C4-2B (cell line): ENCODE results near the gene LMF1.

ENCODE experiments used
- H3K27ac ChIP-seq: fragments of 450-650 bp; 2 replicates; pipeline ENCODE4 v1.5.1; 2017
- CTCF ChIP-seq: fragments of 450-650 bp; conservative IDR thresholded peaks from 2 replicates; pipeline ENCODE4 v1.5.1; 2017; ENCODE audit warnings: mild to moderate bottlenecking
- ZFX ChIP-seq: fragments of 450-650 bp; IDR thresholded peaks from 2 replicates; pipeline ENCODE4 v1.6.1; 2017

The LMF1 gene

GRCh38 chr16:937311-937710 is 33.5 kb downstream of the LMF1 start:
- H3K27ac ChIP-seq, result no peak overlapping the region
- TF ChIP-seq ZFX (no peak), CTCF (no peak)

- no peak overlapping the region for H3K27ac ChIP-seq
- no peak for TF ChIP-seq CTCF
- no peak for TF ChIP-seq ZFX
Observed at GRCh38 chr16:935684-936083, 35.1 kb downstream of the LMF1 start.

GRCh38 chr16:934178-934577 is 36.6 kb downstream of the LMF1 start:
- no peak overlapping the region for H3K27ac ChIP-seq
- TF ChIP-seq ZFX (no peak), CTCF (no peak)

GRCh38 chr16:933581-933980 is 37.2 kb downstream of the LMF1 start:
- TF ChIP-seq CTCF (no peak), ZFX (no peak)
- H3K27ac ChIP-seq, result no peak overlapping the region

- no peak overlapping the region for H3K27ac ChIP-seq
- TF ChIP-seq CTCF (no peak), ZFX (no peak)
Observed at GRCh38 chr16:932831-933330, 37.9 kb downstream of the LMF1 start.

- no peak overlapping the region for H3K27ac ChIP-seq
- TF ChIP-seq ZFX (no peak), CTCF (no peak)
Observed at GRCh38 chr16:931626-932500, 38.9 kb downstream of the LMF1 start.

- H3K27ac ChIP-seq, result no peak overlapping the region
- TF ChIP-seq ZFX (no peak), CTCF (no peak)
Observed at GRCh38 chr16:931171-931570, 39.6 kb downstream of the LMF1 start.
